Neural cell (in vitro differentiated cells): ENCODE data around the gene C19orf85. TPM values are rescaled to one million over a fixed set of nuclear protein-coding genes. Genes with fewer than 3 reads are reported as not detected.

ENCODE experiments used
- H2AFZ ChIP-seq: fragments of 200-600, 300-800 bp; sonication (generic), shearing (Covaris generic); 2 replicates; pipeline ENCODE4 v1.6.0; 2014; ENCODE audit warnings: low read depth, mild to moderate bottlenecking, antibody characterized with exemption, low read length, moderate library complexity
- H3F3A ChIP-seq: fragments of 200-600 bp; shearing (Covaris generic); 2 replicates; pipeline ENCODE4 v1.6.1; 2016; ENCODE audit warnings: mild to moderate bottlenecking, moderate library complexity, mixed read lengths, antibody characterized with exemption, low read length; ENCODE audit not compliant: insufficient read depth, poor library complexity, severe bottlenecking
- H3K27ac ChIP-seq: fragments of 200-600, 300-800 bp; sonication (generic), shearing (Covaris generic); 2 replicates; pipeline ENCODE4 v1.5.1; 2014; ENCODE audit warnings: mild to moderate bottlenecking, low read length, moderate library complexity
- H3K27me3 ChIP-seq: fragments of 300-800, 200-600 bp; sonication (generic), shearing (Covaris generic); 2 replicates; pipeline ENCODE4 v1.6.0; 2014; ENCODE audit warnings: mild to moderate bottlenecking, low read depth, low read length, moderate library complexity; ENCODE audit not compliant: insufficient read depth
- H3K36me3 ChIP-seq: fragments of 300-800, 200-600 bp; sonication (generic), shearing (Covaris generic); 2 replicates; pipeline ENCODE4 v1.5.1; 2014; ENCODE audit warnings: mild to moderate bottlenecking, antibody characterized with exemption, low read length, moderate library complexity; ENCODE audit not compliant: insufficient read depth
- H3K4me2 ChIP-seq: fragments of 300-800, 200-600 bp; sonication (generic), shearing (Covaris generic); 2 replicates; pipeline ENCODE4 v1.6.0; 2014; ENCODE audit warnings: mild to moderate bottlenecking, low read length
- H3K4me3 ChIP-seq: fragments of 300-800, 200-600 bp; sonication (generic), shearing (Covaris generic); 2 replicates; pipeline ENCODE4 v1.5.1; 2014; ENCODE audit warnings: mild to moderate bottlenecking, low read length, moderate library complexity
- H3K79me2 ChIP-seq: fragments of 200-600 bp; shearing (Covaris generic); replicated peaks from 2 replicates; pipeline ENCODE4 v1.6.0; 2014; ENCODE audit warnings: mild to moderate bottlenecking, low read length, moderate library complexity; ENCODE audit not compliant: insufficient read depth
- H3K9ac ChIP-seq: fragments of 300-800, 200-600 bp; sonication (generic), shearing (Covaris generic); 2 replicates; pipeline ENCODE4 v1.6.1; 2016; ENCODE audit warnings: mild to moderate bottlenecking, low read length, mixed read lengths
- H3K9me2 ChIP-seq: fragments of 200-600 bp; shearing (Covaris generic); 2 replicates; pipeline ENCODE4 v1.6.1; 2016; ENCODE audit warnings: mild to moderate bottlenecking, low read length, mixed read lengths; ENCODE audit not compliant: insufficient read depth
- H3K9me3 ChIP-seq: fragments of 200-600, 300-800 bp; sonication (generic), shearing (Covaris generic); 2 replicates; pipeline ENCODE4 v1.6.1; 2016; ENCODE audit warnings: mild to moderate bottlenecking, mixed run types, low read length, moderate library complexity, mixed read lengths
- H4K20me1 ChIP-seq: fragments of 200-600 bp; shearing (Covaris generic); 2 replicates; pipeline ENCODE4 v1.6.1; 2016; ENCODE audit warnings: mild to moderate bottlenecking, mixed run types; ENCODE audit not compliant: insufficient read depth
- EP300 ChIP-seq: fragments of 450-650 bp; conservative IDR thresholded peaks from 2 replicates; pipeline ENCODE4 v1.6.1; 2014; ENCODE audit warnings: antibody characterized with exemption, mild to moderate bottlenecking, moderate library complexity; ENCODE audit not compliant: poor library complexity, severe bottlenecking
- EZH2 ChIP-seq: fragments of 200-600, 300-800 bp; shearing (Covaris generic), sonication (generic); IDR thresholded peaks from 2 replicates; pipeline ENCODE4 v1.6.1; 2014; ENCODE audit warnings: antibody characterized with exemption, low read length, borderline replicate concordance, mild to moderate bottlenecking; ENCODE audit not compliant: insufficient read depth, poor library complexity, severe bottlenecking
- MXI1 ChIP-seq: fragments of 450-650 bp; conservative IDR thresholded peaks from 2 replicates; pipeline ENCODE4 v1.6.1; 2014; ENCODE audit warnings: antibody characterized with exemption, mild to moderate bottlenecking; ENCODE audit not compliant: poor library complexity, severe bottlenecking
- POLR2AphosphoS5 ChIP-seq: IDR thresholded peaks from 2 replicates; pipeline ENCODE4 v1.6.1; 2012
- RAD21 ChIP-seq: fragments of 450-650 bp; conservative IDR thresholded peaks from 2 replicates; pipeline ENCODE4 v1.6.1; 2014; ENCODE audit warnings: antibody characterized with exemption, mild to moderate bottlenecking, moderate library complexity
- REST ChIP-seq: IDR thresholded peaks from 2 replicates; pipeline ENCODE4 v1.6.1; 2012; ENCODE audit warnings: borderline replicate concordance
- SMC3 ChIP-seq: fragments of 450-650 bp; conservative IDR thresholded peaks from 2 replicates; pipeline ENCODE4 v1.6.1; 2014; ENCODE audit warnings: antibody characterized with exemption, mild to moderate bottlenecking, moderate library complexity; ENCODE audit not compliant: poor library complexity
- TAF1 ChIP-seq: IDR thresholded peaks from 2 replicates; pipeline ENCODE4 v1.6.1; 2012; ENCODE audit warnings: low read depth
- polyA plus RNA-seq: library from polyadenylated mRNA; depleted of rRNA; stranded (reverse); fragments of >200 nt; gene quantifications from 2 replicates; pipeline ENCODE4 v1.2.3, GENCODE V29; 2014
- TF ChIP-seq, protein P1 (sequence below): fragments of 450-650 bp; IDR thresholded peaks from 2 replicates; pipeline ENCODE4 v1.5.1; 2014; ENCODE audit warnings: antibody characterized with exemption, mild to moderate bottlenecking, moderate library complexity; ENCODE audit not compliant: poor library complexity, severe bottlenecking

The C19orf85 gene
- polyA plus RNA-seq, 1 donor from 2014 or later, result 0.19 TPM

- no peak overlapping the region for H3K27ac ChIP-seq
Measured at GRCh38 chr19:55459551-55459949, 5.0 kb downstream of the C19orf85 start.

DNA sequence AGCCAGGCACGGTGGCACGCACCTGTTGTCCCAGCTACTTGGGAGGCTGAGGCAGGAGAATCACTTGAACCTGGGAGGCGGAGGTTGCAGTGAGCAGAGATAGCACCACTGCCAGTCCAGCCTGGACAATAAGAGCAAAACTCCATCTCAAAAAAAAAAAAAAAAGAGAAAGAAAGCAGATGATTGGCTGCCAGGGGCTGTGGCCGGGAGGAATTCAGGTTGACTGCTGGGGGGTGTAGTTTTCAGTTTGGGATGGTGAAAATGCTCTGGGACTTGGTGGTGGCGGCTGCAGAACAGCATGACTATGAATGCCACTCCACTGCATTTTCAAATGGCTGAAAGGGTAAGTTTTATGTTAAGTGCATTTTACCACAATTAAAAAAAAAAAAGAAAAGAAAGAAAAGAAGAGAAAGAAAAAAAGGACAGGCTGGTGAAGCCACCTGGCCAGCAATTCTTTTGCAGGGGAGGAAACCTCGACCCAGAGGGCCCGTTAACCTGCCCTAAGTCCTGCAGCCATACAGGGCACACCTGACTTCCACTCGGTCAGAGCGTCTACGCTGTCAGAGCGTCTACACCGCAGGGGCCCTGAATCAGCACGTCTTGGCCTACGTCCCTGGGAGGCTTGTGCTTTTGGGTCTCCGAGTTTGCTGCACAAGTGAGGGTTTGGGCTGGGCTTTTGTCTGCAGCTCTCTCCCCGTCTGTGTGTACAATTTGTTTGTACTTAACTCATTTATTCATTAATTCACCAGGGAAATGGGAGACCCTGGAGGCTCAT, 6.7 kb downstream of the C19orf85 start:
- no peak for TF ChIP-seq EZH2
- TF ChIP-seq TAF1, result no peak
- TF ChIP-seq MXI1, result no peak
- TF ChIP-seq SMC3, result no peak
- no peak for TF ChIP-seq POLR2AphosphoS5
- TF ChIP-seq RAD21, result no peak
- TF ChIP-seq, protein P1, sequence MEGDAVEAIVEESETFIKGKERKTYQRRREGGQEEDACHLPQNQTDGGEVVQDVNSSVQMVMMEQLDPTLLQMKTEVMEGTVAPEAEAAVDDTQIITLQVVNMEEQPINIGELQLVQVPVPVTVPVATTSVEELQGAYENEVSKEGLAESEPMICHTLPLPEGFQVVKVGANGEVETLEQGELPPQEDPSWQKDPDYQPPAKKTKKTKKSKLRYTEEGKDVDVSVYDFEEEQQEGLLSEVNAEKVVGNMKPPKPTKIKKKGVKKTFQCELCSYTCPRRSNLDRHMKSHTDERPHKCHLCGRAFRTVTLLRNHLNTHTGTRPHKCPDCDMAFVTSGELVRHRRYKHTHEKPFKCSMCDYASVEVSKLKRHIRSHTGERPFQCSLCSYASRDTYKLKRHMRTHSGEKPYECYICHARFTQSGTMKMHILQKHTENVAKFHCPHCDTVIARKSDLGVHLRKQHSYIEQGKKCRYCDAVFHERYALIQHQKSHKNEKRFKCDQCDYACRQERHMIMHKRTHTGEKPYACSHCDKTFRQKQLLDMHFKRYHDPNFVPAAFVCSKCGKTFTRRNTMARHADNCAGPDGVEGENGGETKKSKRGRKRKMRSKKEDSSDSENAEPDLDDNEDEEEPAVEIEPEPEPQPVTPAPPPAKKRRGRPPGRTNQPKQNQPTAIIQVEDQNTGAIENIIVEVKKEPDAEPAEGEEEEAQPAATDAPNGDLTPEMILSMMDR, result no peak
- TF ChIP-seq EP300, result no peak
- H2AFZ ChIP-seq, result no peak overlapping the region
- no peaks in the 10 kb centered on the region for H3K9me3 ChIP-seq
- H4K20me1 ChIP-seq, result no peaks in the 10 kb centered on the region
- H3K9ac ChIP-seq, result no peak overlapping the region
- H3K9me2 ChIP-seq, result no peaks in the 10 kb centered on the region
- H3K36me3 ChIP-seq, result no peaks in the 10 kb centered on the region
- no peaks in the 10 kb centered on the region for H3F3A ChIP-seq
- H3K79me2 ChIP-seq, result no peaks in the 10 kb centered on the region
- H3K4me2 ChIP-seq, result no peak overlapping the region
- no peak overlapping the region for H3K4me3 ChIP-seq
- no peak overlapping the region for H3K27ac ChIP-seq
- H3K27me3 ChIP-seq, result no peaks in the 10 kb centered on the region

More at GRCh38 chr19:55459551-55459949, 5.0 kb downstream of the C19orf85 start:
- Histone ChIP-seq H3K27me3 (no peaks in the 10 kb centered on the region), H2AFZ (no peak overlapping the region), H3K4me3 (no peak overlapping the region), H4K20me1 (no peaks in the 10 kb centered on the region), H3K9me3 (no peaks in the 10 kb centered on the region), H3K9me2 (no peaks in the 10 kb centered on the region), H3K4me2 (no peak overlapping the region), H3K36me3 (no peaks in the 10 kb centered on the region), H3K79me2 (no peaks in the 10 kb centered on the region), H3K9ac (peak overlapping the region; percentile 12), H3F3A (no peaks in the 10 kb centered on the region)
- no peak for TF ChIP-seq POLR2AphosphoS5

GRCh38 chr19:55456347-55456746, 8.2 kb downstream of the C19orf85 start:
- H4K20me1 ChIP-seq, result no peaks in the 10 kb centered on the region

More at GRCh38 chr19:55456347-55456746, 8.2 kb downstream of the C19orf85 start:
- no peak overlapping the region for H2AFZ ChIP-seq
- TF ChIP-seq SMC3, result no peak
- no peak for TF ChIP-seq RAD21
- TF ChIP-seq TAF1, result no peak
- TF ChIP-seq MXI1, result no peak
- TF ChIP-seq, protein P1, result no peak
- no peak for TF ChIP-seq REST
- no peak for TF ChIP-seq POLR2AphosphoS5
- TF ChIP-seq EZH2, result no peak
- TF ChIP-seq EP300, result no peak
- no peak overlapping the region for H3K4me2 ChIP-seq
- H3K9me2 ChIP-seq, result no peaks in the 10 kb centered on the region
- no peaks in the 10 kb centered on the region for H3K79me2 ChIP-seq
- no peak overlapping the region for H3K27ac ChIP-seq
- H3K36me3 ChIP-seq, result no peaks in the 10 kb centered on the region
- no peaks in the 10 kb centered on the region for H3K9me3 ChIP-seq
- H3K4me3 ChIP-seq, result no peak overlapping the region
- no peak overlapping the region for H3K9ac ChIP-seq
- peaks cover 3% of the 10 kb centered on the region for H3K27me3 ChIP-seq
- H3F3A ChIP-seq, result no peaks in the 10 kb centered on the region
